GM23248 (cell line): ENCODE measurements around the gene HMGXB3.

Source experiments
- EZH2 ChIP-seq: fragments of 200-600 bp; sonication (generic); IDR thresholded peaks from 2 replicates; pipeline ENCODE4 v1.6.1; 2018; ENCODE audit warnings: antibody characterized with exemption, mild to moderate bottlenecking; ENCODE audit not compliant: insufficient read depth, poor library complexity, severe bottlenecking
- EZH2phosphoT487 ChIP-seq: fragments of 200-600 bp; sonication (generic); IDR thresholded peaks from 2 replicates; pipeline ENCODE4 v1.6.1; 2018; ENCODE audit warnings: antibody characterized with exemption, moderate library complexity, mild to moderate bottlenecking, low read depth; ENCODE audit not compliant: insufficient read depth

DNA sequence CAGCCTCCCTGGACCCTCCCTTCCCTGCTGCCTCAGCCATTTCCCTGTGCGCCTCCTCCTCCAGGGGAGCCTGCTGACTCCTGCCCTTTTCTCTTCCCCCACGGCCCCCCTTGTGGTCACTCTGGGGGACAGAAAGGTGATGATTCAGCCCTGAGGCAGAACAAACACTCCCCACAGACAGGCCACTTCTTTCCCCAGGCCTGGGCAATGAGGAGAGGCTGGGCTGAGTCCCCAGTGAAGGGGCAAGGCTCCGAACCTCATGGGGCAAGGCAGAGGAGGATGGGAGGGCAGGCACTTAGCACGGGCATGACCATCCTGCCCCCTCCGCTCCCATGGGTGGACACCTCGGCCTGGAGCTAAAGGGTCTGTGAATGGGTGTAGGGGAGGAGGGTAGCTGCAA lies 64.8 kb downstream of the HMGXB3 start:
- TF ChIP-seq EZH2 (no peak), EZH2phosphoT487 (no peak)
